GM13976 (cell line): ENCODE results near the gene FCSK.
A peak's percentile ranks its signal among the peaks of the same experiment; 100 is the strongest.

ENCODE experiments used
- DNase-seq: peaks from one replicate; pipeline ENCODE4 v3.0.0; 2012; ENCODE audit warnings: low spot score
- in situ Hi-C: fragments of 300-500 bp; cut with MboI; formaldehyde crosslinking; loops from one replicate; pipeline ENCODE4 v1.12.0; 2022; ENCODE audit warnings: low sequenced_read_pairs, mixed read lengths, inconsistent platforms; ENCODE audit not compliant: unreplicated experiment
- TF ChIP-seq, protein P1 (sequence below): IDR thresholded peaks from 2 replicates; pipeline ENCODE4 v1.5.1; 2012; ENCODE audit warnings: borderline replicate concordance, mild to moderate bottlenecking; ENCODE audit not compliant: insufficient read depth; ENCODE audit errors: extremely low read depth, missing control alignments, control extremely low read depth

Gene FCSK

GRCh38 chr16:70494777-70495176 is 40.4 kb downstream of the FCSK start:
- DNase-seq: no peak
- TF ChIP-seq, protein P1, sequence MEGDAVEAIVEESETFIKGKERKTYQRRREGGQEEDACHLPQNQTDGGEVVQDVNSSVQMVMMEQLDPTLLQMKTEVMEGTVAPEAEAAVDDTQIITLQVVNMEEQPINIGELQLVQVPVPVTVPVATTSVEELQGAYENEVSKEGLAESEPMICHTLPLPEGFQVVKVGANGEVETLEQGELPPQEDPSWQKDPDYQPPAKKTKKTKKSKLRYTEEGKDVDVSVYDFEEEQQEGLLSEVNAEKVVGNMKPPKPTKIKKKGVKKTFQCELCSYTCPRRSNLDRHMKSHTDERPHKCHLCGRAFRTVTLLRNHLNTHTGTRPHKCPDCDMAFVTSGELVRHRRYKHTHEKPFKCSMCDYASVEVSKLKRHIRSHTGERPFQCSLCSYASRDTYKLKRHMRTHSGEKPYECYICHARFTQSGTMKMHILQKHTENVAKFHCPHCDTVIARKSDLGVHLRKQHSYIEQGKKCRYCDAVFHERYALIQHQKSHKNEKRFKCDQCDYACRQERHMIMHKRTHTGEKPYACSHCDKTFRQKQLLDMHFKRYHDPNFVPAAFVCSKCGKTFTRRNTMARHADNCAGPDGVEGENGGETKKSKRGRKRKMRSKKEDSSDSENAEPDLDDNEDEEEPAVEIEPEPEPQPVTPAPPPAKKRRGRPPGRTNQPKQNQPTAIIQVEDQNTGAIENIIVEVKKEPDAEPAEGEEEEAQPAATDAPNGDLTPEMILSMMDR: no peak
- in situ Hi-C loops: no loop called here

- no peak for DNase-seq
- TF ChIP-seq, protein P1: no peak
- in situ Hi-C loops: no loop called here
Observed at GRCh38 chr16:70495425-70496182, 41.2 kb downstream of the FCSK start.

DNA sequence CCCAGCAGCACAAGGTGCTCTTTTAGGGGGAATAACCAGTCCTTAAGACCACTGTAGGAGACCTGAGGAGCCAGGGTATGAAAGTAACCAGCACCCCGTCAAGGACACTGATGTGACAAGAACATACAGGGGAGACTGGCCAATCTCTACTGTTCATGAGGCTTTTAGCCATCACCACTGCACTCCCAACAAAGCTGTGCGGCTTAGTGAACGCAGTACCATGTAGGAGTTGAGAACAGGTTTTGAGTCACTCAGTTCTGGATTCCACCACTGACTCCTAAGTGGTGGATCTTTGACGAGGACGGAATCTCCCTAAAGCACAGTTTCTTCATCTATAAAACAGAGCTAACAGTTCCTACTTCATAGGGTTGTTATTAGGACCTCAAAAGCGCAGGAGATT is 42.1 kb downstream of the FCSK start:
- DNase-seq: no peak
- TF ChIP-seq, protein P1: no peak
- in situ Hi-C loops: no loop called here

DNA sequence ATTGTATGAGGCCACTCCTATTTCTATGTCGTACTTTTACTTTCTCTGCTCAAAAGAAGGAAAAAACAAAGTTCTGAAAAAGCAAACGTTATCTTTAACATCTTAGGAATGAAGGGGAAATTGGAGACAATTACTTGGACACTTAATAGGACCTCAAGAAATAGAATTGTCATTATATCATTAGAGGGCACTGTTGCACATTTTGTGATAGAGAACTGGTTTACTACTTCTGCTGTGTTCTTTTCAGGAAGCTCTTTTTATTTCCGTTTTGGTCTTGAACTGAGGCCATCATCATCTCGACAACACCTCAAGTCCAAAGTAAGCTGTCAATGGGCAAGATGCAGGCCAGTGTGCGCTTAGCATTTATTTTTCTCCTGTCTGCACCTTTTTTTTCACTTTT is 54.4 kb downstream of the FCSK start:
- in situ Hi-C loops: no loop called here
- TF ChIP-seq, protein P1: peak; percentile 10
- DNase-seq: peak; percentile 44

- in situ Hi-C loops: no loop called here
Observed at GRCh38 chr16:70510216-70510615, 55.8 kb downstream of the FCSK start.

GRCh38 chr16:70511833-70512232 is 57.4 kb downstream of the FCSK start:
- no peak for DNase-seq
- TF ChIP-seq, protein P1: no peak
- in situ Hi-C loops: no loop called here

More at GRCh38 chr16:70510216-70510615, 55.8 kb downstream of the FCSK start:
- DNase-seq: no peak
- TF ChIP-seq, protein P1: no peak
